HepG2 (cell line): ENCODE results near the gene TMEM63B. TPM values are rescaled to one million over a fixed set of nuclear protein-coding genes. Genes with fewer than 3 reads are reported as not detected.

Experiments used
- GABPB1 ChIP-seq: IDR thresholded peaks from 2 replicates; pipeline ENCODE4 v1.6.1; 2016; ENCODE audit warnings: mild to moderate bottlenecking, missing genetic modification reagents, moderate library complexity, missing compliant biosample characterization
- GATA4 ChIP-seq: sonication (generic); IDR thresholded peaks from 2 replicates; pipeline ENCODE4 v1.6.1; 2016; ENCODE audit warnings: antibody characterized with exemption, low read depth, borderline replicate concordance
- KDM4B ChIP-seq: sonication (generic); formaldehyde crosslinking; IDR thresholded peaks from 2 replicates; pipeline ENCODE4 v1.4.0; 2020; ENCODE audit warnings: missing genetic modification reagents
- MEF2D ChIP-seq: sonication (generic); formaldehyde crosslinking; IDR thresholded peaks from 2 replicates; pipeline ENCODE4 v1.5.1; 2020; ENCODE audit warnings: mild to moderate bottlenecking, missing genetic modification reagents
- MEIS2 ChIP-seq: sonication (generic); formaldehyde crosslinking; IDR thresholded peaks from 2 replicates; pipeline ENCODE4 v1.9.0; 2021; ENCODE audit warnings: mild to moderate bottlenecking, missing genetic modification reagents
- MLLT10 ChIP-seq: sonication (generic); formaldehyde crosslinking; IDR thresholded peaks from 2 replicates; pipeline ENCODE4 v1.4.0; 2020; ENCODE audit warnings: missing genetic modification reagents
- NCOA1 ChIP-seq: sonication (generic); formaldehyde crosslinking; IDR thresholded peaks from 2 replicates; pipeline ENCODE4 v1.9.0; 2021; ENCODE audit warnings: missing genetic modification reagents
- NFKB2 ChIP-seq: sonication (generic); formaldehyde crosslinking; IDR thresholded peaks from 2 replicates; pipeline ENCODE4 v1.4.0; 2020; ENCODE audit warnings: missing genetic modification reagents, borderline replicate concordance
- NFYC ChIP-seq: IDR thresholded peaks from 2 replicates; pipeline ENCODE4 v1.6.1; 2016; ENCODE audit warnings: missing genetic modification reagents, missing compliant biosample characterization
- NR2C2 ChIP-seq: sonication (generic); formaldehyde crosslinking; IDR thresholded peaks from 2 replicates; pipeline ENCODE4 v1.4.0; 2020; ENCODE audit warnings: missing genetic modification reagents, mild to moderate bottlenecking, moderate library complexity, borderline replicate concordance
- NR2F6 ChIP-seq, 2 experiments: IDR thresholded peaks; 2 replicates each; pipeline ENCODE4 v1.6.1; 2016; ENCODE audit warnings: antibody characterized with exemption in 1 of 2, mild to moderate bottlenecking in 1 of 2
- PAXIP1 ChIP-seq: sonication (generic); formaldehyde crosslinking; conservative IDR thresholded peaks from 2 replicates; pipeline ENCODE4 v1.4.0; 2020; ENCODE audit warnings: mild to moderate bottlenecking, missing genetic modification reagents, moderate library complexity
- PCBP1 ChIP-seq: fragments of 200-400 bp; formaldehyde crosslinking; IDR thresholded peaks from 2 replicates; pipeline ENCODE4 v1.6.1; 2017; ENCODE audit warnings: mild to moderate bottlenecking, low read depth, low read length, borderline replicate concordance
- PHF21A ChIP-seq: sonication (generic); formaldehyde crosslinking; IDR thresholded peaks from 2 replicates; pipeline ENCODE4 v1.5.0; 2020; ENCODE audit warnings: mild to moderate bottlenecking, missing genetic modification reagents
- POLR2G ChIP-seq: fragments of 200-400 bp; formaldehyde crosslinking; IDR thresholded peaks from 2 replicates; pipeline ENCODE4 v1.6.1; 2018; ENCODE audit warnings: mild to moderate bottlenecking, low read depth, low read length, moderate library complexity
- RBAK ChIP-seq: sonication (generic); formaldehyde crosslinking; IDR thresholded peaks from 2 replicates; pipeline ENCODE4 v1.5.1; 2020; ENCODE audit warnings: mild to moderate bottlenecking, missing genetic modification reagents
- SUZ12 ChIP-seq: fragments of 150-350 bp; IDR thresholded peaks from 2 replicates; pipeline ENCODE4 v1.6.1; 2014; ENCODE audit warnings: low read depth, low read length
- ZNF207 ChIP-seq: fragments of 450-650 bp; IDR thresholded peaks from 2 replicates; pipeline ENCODE4 v1.6.1; 2016; ENCODE audit warnings: antibody characterized with exemption, borderline replicate concordance
- ZNF276 ChIP-seq: sonication (generic); formaldehyde crosslinking; IDR thresholded peaks from 2 replicates; pipeline ENCODE4 v1.4.0; 2020; ENCODE audit warnings: mild to moderate bottlenecking, low read depth, missing genetic modification reagents
- ZNF614 ChIP-seq: IDR thresholded peaks from 2 replicates; pipeline ENCODE4 v1.6.1; 2018; ENCODE audit warnings: missing biosample characterization, missing genetic modification reagents, inconsistent platforms, borderline replicate concordance
- ZNF619 ChIP-seq: sonication (generic); formaldehyde crosslinking; IDR thresholded peaks from 2 replicates; pipeline ENCODE4 v1.4.0; 2020; ENCODE audit warnings: mild to moderate bottlenecking, missing genetic modification reagents
- ZNF768 ChIP-seq: sonication (generic); formaldehyde crosslinking; IDR thresholded peaks from 2 replicates; pipeline ENCODE4 v1.4.0; 2020; ENCODE audit warnings: missing genetic modification reagents
- polyA plus RNA-seq, 8 experiments: library from polyadenylated mRNA; depleted of rRNA in 3 of 8; stranded (reverse) in 7 of 8; unstranded in 1 of 8; fragments of >200 nt; fragmentation: Illumina TruSeq in 4 of 8; extraction: Trizol in 4 of 8; gene quantifications; 2 replicates each; pipeline versions ENCODE4 v1.2.1 to v1.2.3, GENCODE V29; 2011 to 2016; ENCODE audit warnings: low read depth in 4 of 8, missing spikeins in 1 of 8, mixed read lengths in 1 of 8; ENCODE audit not compliant: insufficient read depth in 1 of 8
- total RNA-seq, 5 experiments: library from RNA; depleted of rRNA; stranded (reverse); fragments of >200 nt; fragmentation: Illumina TruSeq; extraction: Trizol; gene quantifications; 2 replicates each; pipeline ENCODE4 v1.2.3, GENCODE V29; 2016; ENCODE audit warnings: low read depth in 1 of 5
- TF ChIP-seq, protein P1 (sequence below): sonication (generic); formaldehyde crosslinking; IDR thresholded peaks from 2 replicates; pipeline ENCODE4 v1.8.0; 2022; ENCODE audit warnings: mild to moderate bottlenecking, missing genetic modification reagents, borderline replicate concordance
- TF ChIP-seq, protein P2 (sequence below): sonication (generic); formaldehyde crosslinking; IDR thresholded peaks from 2 replicates; pipeline ENCODE4 v1.9.0; 2022; ENCODE audit warnings: low read depth, missing genetic modification reagents

Gene TMEM63B
- total and polyA plus RNA-seq, 2 of the 13 experiments (the other 11 are each of a cell fraction or from before 2014, with no cell fraction given), result 27.4 to 75.8 TPM

GRCh38 chr6:44142835-44143234 lies 15.5 kb downstream of the TMEM63B start (continued):
- TF ChIP-seq PAXIP1, result peak; percentile 32; the same call in 1 of the 2 replicates
- no peak for TF ChIP-seq ZNF768 (CRISPR knock-in tag)
- TF ChIP-seq, protein P1, sequence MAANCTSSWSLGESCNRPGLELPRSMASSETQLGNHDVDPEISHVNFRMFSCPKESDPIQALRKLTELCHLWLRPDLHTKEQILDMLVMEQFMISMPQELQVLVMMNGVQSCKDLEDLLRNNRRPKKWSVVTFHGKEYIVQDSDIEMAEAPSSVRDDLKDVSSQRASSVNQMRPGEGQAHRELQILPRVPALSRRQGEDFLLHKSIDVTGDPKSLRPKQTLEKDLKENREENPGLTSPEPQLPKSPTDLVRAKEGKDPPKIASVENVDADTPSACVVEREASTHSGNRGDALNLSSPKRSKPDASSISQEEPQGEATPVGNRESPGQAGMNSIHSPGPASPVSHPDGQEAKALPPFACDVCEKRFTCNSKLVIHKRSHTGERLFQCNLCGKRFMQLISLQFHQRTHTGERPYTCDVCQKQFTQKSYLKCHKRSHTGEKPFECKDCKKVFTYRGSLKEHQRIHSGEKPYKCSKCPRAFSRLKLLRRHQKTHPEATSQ (CRISPR knock-in tag), result 0 out of 2 replicates have a peak, but pooled peaks have one; percentile 11
- no peak for TF ChIP-seq RBAK (CRISPR knock-in tag)
- no peak for TF ChIP-seq NCOA1 (CRISPR knock-in tag)
- TF ChIP-seq NR2C2 (CRISPR knock-in tag), result peak; percentile 36; the same call in 1 of the 2 replicates
- TF ChIP-seq KDM4B, result no peak
- peak; percentile 38; the same call in 1 of the 2 replicates for TF ChIP-seq NR2F6 (IDR thresholded peaks at IDR 0.05)
- no peak for TF ChIP-seq NR2F6 (CRISPR knock-in tag; IDR thresholded peaks at IDR 0.05)
- TF ChIP-seq SUZ12, result no peak
- no peak for TF ChIP-seq ZNF619 (CRISPR knock-in tag)
- no peak for TF ChIP-seq GATA4
- 0 out of 2 replicates have a peak, but pooled peaks have one; percentile 23 for TF ChIP-seq MEF2D
- TF ChIP-seq, protein P2, sequence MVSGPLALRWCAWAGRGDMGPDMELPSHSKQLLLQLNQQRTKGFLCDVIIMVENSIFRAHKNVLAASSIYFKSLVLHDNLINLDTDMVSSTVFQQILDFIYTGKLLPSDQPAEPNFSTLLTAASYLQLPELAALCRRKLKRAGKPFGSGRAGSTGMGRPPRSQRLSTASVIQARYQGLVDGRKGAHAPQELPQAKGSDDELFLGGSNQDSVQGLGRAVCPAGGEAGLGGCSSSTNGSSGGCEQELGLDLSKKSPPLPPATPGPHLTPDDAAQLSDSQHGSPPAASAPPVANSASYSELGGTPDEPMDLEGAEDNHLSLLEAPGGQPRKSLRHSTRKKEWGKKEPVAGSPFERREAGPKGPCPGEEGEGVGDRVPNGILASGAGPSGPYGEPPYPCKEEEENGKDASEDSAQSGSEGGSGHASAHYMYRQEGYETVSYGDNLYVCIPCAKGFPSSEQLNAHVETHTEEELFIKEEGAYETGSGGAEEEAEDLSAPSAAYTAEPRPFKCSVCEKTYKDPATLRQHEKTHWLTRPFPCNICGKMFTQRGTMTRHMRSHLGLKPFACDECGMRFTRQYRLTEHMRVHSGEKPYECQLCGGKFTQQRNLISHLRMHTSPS (CRISPR knock-in tag), result no peak
- 0 out of 2 replicates have a peak, but pooled peaks have one; percentile 18 for TF ChIP-seq NFYC
- TF ChIP-seq NFKB2 (CRISPR knock-in tag), result no peak
- no peak for TF ChIP-seq ZNF614 (CRISPR knock-in tag)
- TF ChIP-seq MLLT10 (CRISPR knock-in tag), result no peak
- TF ChIP-seq ZNF207, result no peak
- TF ChIP-seq POLR2G, result no peak
- peak; percentile 74 for TF ChIP-seq PHF21A
- TF ChIP-seq ZNF276 (CRISPR knock-in tag), result no peak
- TF ChIP-seq MEIS2 (CRISPR knock-in tag), result 0 out of 2 replicates have a peak, but pooled peaks have one; percentile 26
- no peak for TF ChIP-seq PCBP1
- TF ChIP-seq GABPB1 (CRISPR knock-in tag), result no peak
- TF ChIP-seq, all 625 proteins: peak for 35
